ENCODE measurements around the gene ZNF717. TPM values are rescaled to one million over a fixed set of nuclear protein-coding genes. Genes with fewer than 3 reads are reported as not detected.
"Not testable (repeated sequence)": the region's sequence is repeated elsewhere in the genome, so short reads cannot be mapped to it uniquely, and the experiment has no call there.

The ZNF717 gene
- total RNA-seq: 10 to 100 TPM in 1 of 3 donors, 1 to 10 TPM in 2; 8.0 to 10.6 (median 10.0) TPM
- total RNA-seq (2013): 18.1 TPM

DNA sequence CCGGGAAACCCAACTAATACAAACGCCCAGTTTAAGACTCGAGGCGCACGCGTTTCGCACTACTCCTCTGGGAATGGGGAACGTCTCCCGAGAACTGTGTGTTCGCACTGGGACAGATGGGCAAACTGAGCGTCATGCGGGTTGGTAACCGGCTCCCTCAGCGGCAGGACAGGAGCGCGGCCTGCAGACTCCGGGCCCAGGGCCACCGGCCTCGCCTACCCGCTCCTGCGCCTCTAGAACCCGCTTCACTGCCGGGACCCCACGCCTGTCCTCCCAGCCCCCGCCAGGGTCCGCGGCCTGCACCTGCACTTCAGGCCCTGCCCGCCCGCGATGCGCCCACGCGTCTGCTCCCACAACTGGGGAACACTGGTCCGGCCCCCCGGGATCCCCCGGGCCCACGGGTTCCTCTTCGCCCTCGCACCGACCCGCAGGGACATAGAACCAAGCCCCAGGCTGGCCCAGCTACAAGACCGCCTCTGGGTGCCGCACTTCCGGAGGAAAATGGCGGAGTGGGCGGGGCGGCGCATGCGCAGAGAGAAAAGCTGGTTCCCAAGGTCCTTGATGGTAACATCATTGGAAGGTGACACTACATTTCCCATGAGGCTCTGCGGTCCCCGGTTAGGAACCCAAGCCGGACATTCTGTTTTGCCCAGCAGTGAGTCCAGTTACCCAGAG is at the start of gene ZNF717:
Gene ZNF717, minus strand, starts transcription at position 469 of the 675 bp plus-strand sequence. CDS start 2,187 bp downstream, outside the sequence.
- ATAC-seq (peak in 2 of 3 donors; percentile 64 to 71), DNase-seq (peak; percentile 88 to 96)
- H3K9me3 Mint-ChIP-seq: not testable (repeated sequence)

GRCh38 chr3:75831076-75831475 is 45.7 kb upstream of the ZNF717 start:
- H3K36me3 ChIP-seq (ENCODE audit: control insufficient read depth, insufficient read depth, low read length); H3K36me3 Mint-ChIP-seq; H3K27me3 Mint-ChIP-seq (ENCODE audit: low read depth in 2 of 2); H3K27ac Mint-ChIP-seq; H3K4me3 Mint-ChIP-seq; H3K27ac ChIP-seq (ENCODE audit: low read length); H3K4me1 Mint-ChIP-seq; H3K9me3 ChIP-seq (ENCODE audit: control insufficient read depth, insufficient read depth, low read length); H3K4me3 ChIP-seq (ENCODE audit: low read length); ATAC-seq; H3K27me3 ChIP-seq (ENCODE audit: control insufficient read depth, insufficient read depth, low read length); H3K4me1 ChIP-seq (ENCODE audit: control insufficient read depth, insufficient read depth, low read length); DNase-seq; intact Hi-C loops (cut with micrococcal nuclease): not testable (repeated sequence)
- 91% methylated on average over 1 of the region's 1 CpG for WGBS (ENCODE audit: insufficient coverage)
- peaks cover 4 to 15% of the 10 kb centered on the region in 2 donors for H3K9me3 Mint-ChIP-seq

More for the DNA sequence above, at the start of gene ZNF717:
- H3K4me3 ChIP-seq (ENCODE audit: low read length): peak within 1 kb of the TSS; percentile 67
- H3K27ac ChIP-seq (ENCODE audit: low read length): peak within 1 kb of the TSS; percentile 71
- H3K4me3 Mint-ChIP-seq: peak within 1 kb of the TSS; percentile 95
- H3K27me3 ChIP-seq (ENCODE audit: control insufficient read depth, insufficient read depth, low read length); H3K36me3 Mint-ChIP-seq; H3K4me1 ChIP-seq (ENCODE audit: control insufficient read depth, insufficient read depth, low read length); H3K9me3 ChIP-seq (ENCODE audit: control insufficient read depth, insufficient read depth, low read length); intact Hi-C loops (cut with micrococcal nuclease); H3K36me3 ChIP-seq (ENCODE audit: control insufficient read depth, insufficient read depth, low read length): not testable (repeated sequence)
- WGBS (ENCODE audit: insufficient coverage): 6% methylated on average over 52 of the region's 52 CpGs
- H3K27ac Mint-ChIP-seq: peak within 1 kb of the TSS; percentile 85 to 96
- peaks cover 12 to 30% of the 10 kb centered on the region in 2 donors for H3K4me1 Mint-ChIP-seq
- peaks cover 0 to 14% of the 10 kb centered on the region in 2 donors for H3K27me3 Mint-ChIP-seq (ENCODE audit: low read depth in 2 of 2)

DNA sequence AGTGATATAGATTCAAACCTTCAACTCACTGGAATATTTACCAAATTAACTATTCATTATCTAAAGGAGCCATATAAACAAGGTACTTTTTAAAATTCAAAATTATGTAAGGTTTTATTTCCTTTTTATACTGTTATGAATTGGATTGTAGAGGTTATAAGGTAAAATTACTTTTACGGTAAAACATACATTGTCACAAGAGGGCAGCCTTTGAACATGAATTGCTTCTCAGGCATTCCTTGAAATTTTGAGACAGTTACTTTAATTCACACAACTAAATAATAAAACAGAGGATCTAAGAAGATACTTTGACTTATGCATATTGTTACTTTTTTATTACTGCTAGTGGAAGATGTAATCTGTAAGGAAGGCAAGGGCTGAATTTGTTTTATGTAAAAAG is 32.7 kb upstream of the ZNF717 start:
- H3K27ac Mint-ChIP-seq; H3K27me3 ChIP-seq (ENCODE audit: control insufficient read depth, insufficient read depth, low read length); H3K4me1 Mint-ChIP-seq; intact Hi-C loops (cut with micrococcal nuclease); H3K36me3 Mint-ChIP-seq; H3K36me3 ChIP-seq (ENCODE audit: control insufficient read depth, insufficient read depth, low read length); H3K4me1 ChIP-seq (ENCODE audit: control insufficient read depth, insufficient read depth, low read length); H3K9me3 ChIP-seq (ENCODE audit: control insufficient read depth, insufficient read depth, low read length); H3K4me3 ChIP-seq (ENCODE audit: low read length); H3K9me3 Mint-ChIP-seq; H3K27ac ChIP-seq (ENCODE audit: low read length); ATAC-seq; H3K4me3 Mint-ChIP-seq; H3K27me3 Mint-ChIP-seq (ENCODE audit: low read depth in 2 of 2); DNase-seq: not testable (repeated sequence)
- WGBS (ENCODE audit: insufficient coverage): no CpG with 5 or more reads among the region's 1 CpG

- H3K27ac Mint-ChIP-seq; H3K4me1 ChIP-seq (ENCODE audit: control insufficient read depth, insufficient read depth, low read length); H3K4me1 Mint-ChIP-seq; intact Hi-C loops (cut with micrococcal nuclease); H3K36me3 ChIP-seq (ENCODE audit: control insufficient read depth, insufficient read depth, low read length); H3K4me3 Mint-ChIP-seq; H3K9me3 Mint-ChIP-seq; H3K9me3 ChIP-seq (ENCODE audit: control insufficient read depth, insufficient read depth, low read length); DNase-seq; H3K36me3 Mint-ChIP-seq; H3K27ac ChIP-seq (ENCODE audit: low read length); H3K27me3 Mint-ChIP-seq (ENCODE audit: low read depth in 2 of 2); H3K27me3 ChIP-seq (ENCODE audit: control insufficient read depth, insufficient read depth, low read length); ATAC-seq; H3K4me3 ChIP-seq (ENCODE audit: low read length): not testable (repeated sequence)
- WGBS (ENCODE audit: insufficient coverage): 69% methylated on average over 9 of the region's 9 CpGs
Observed at GRCh38 chr3:75816287-75817180, 31.2 kb upstream of the ZNF717 start.

- Histone ChIP-seq H3K4me3 (ENCODE audit: low read length) (no peak overlapping the region), H3K4me1 (ENCODE audit: control insufficient read depth, insufficient read depth, low read length) (no peaks in the 10 kb centered on the region), H3K27me3 (ENCODE audit: control insufficient read depth, insufficient read depth, low read length) (no peaks in the 10 kb centered on the region), H3K9me3 (ENCODE audit: control insufficient read depth, insufficient read depth, low read length) (peaks cover 3% of the 10 kb centered on the region), H3K27ac (ENCODE audit: low read length) (no peak overlapping the region), H3K36me3 (ENCODE audit: control insufficient read depth, insufficient read depth, low read length) (no peaks in the 10 kb centered on the region)
- DNase-seq (no peak), ATAC-seq (no peak)
- intact Hi-C loops (cut with micrococcal nuclease): no loop called here
- no peaks in the 10 kb centered on the region for H3K36me3 Mint-ChIP-seq
- H3K9me3 Mint-ChIP-seq: peaks cover 3 to 7% of the 10 kb centered on the region in 2 donors
- H3K4me1 Mint-ChIP-seq: no peaks in the 10 kb centered on the region
- no peak overlapping the region for H3K4me3 Mint-ChIP-seq
- 56% methylated on average over 3 of the region's 3 CpGs for WGBS (ENCODE audit: insufficient coverage)
- no peaks in the 10 kb centered on the region for H3K27me3 Mint-ChIP-seq (ENCODE audit: low read depth in 2 of 2)
- TF ChIP-seq CTCF (IDR thresholded peaks at IDR 0.05): no peak
- no peak overlapping the region for H3K27ac Mint-ChIP-seq
Observed at GRCh38 chr3:75814797-75815196, 29.4 kb upstream of the ZNF717 start.

Data from natural killer cell (primary cell).